GM18508 (cell line): ENCODE results near the gene LRP1.

Experiments
- ATAC-seq: cut with Tn5 transposase; IDR thresholded peaks from one replicate; pipeline ENCODE4 v1.9.1; 2021; ENCODE audit warnings: moderate number of reproducible peaks; ENCODE audit not compliant: insufficient read depth, unreplicated experiment

The LRP1 gene

DNA sequence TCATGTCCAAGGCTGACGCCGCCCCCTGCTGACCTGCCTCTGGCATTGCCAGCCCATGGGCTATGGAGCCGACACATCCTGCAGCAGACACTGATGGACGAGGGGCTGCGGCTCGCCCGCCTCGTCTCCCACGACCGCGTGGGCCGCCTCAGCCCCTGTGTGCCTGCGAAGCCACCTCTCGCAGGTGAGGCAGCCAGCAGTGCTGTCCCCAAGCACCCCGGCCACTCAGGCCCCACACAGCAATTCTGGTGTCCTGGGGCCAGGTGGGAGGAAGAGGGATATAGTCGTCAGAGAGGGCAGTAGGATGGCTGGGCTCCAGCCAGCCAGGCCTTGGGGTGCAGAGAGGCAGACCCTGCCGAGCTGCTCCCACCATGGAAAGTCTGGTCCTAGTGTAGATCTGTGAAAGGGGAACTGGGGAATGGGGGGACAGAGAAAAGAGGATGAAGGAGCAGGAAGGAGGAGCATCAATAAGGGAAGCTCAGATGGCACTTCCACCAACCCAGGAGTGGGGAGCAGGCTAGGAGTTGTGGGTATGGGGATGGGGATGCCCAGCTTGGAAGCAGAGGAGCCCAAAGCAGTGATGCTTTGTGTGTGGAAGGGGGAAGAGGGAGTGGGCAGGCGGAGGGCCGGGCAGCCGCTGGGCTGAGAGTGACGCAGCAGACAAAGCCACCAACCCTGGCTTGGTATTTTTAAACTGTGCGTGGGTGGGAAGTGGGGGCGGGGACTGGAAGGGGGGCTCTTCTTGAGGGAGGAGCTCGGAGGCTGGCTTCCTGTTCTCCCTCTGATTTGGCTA, 34.7 kb upstream of the LRP1 start:
- ATAC-seq = no peak

DNA sequence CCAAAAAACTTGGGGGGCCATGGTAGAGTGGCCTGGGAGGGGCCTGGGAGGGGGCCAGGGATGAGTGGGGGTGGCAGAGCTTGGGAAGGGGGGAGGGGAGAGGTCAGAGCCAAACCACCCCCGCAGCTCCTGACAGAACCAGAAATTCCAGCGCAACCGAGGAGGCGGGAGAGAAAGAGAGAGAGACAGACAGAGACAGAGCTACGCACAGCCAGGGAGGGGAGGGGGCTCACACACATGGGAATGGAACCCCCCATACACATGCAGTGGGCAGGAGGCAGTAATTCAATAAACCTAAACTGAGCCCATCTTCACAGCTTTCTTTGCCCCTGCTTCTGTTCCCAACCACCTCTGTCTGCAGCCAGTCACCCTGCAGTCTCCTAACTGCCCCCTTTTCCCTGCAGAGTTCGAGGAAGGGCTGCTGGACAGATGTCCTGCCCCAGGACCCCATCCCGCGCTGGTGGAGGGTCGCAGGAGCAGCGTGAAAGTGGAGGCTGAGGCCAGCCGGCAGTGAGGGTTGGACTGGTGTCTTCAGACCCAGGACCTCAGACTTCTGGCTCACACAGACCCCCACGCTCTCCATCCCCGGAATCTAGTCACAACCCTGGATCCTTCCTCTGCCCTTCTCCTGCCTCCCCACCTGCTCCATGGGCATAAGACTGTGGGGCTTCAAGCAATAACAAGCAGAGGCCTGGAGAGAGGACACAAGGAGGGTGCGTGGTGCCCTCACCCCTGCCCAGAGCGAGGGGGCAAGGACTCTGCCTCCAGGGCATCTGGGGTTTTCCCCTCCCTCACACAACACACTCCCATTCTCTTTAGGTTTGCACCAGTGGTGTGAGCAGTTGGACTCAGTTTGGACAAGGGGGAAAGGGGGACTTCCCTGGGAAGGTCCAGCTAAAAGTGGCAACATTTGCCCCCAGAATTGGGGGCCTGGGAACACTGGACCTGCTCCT, 33.8 kb upstream of the LRP1 start:
- ATAC-seq = no peak

DNA sequence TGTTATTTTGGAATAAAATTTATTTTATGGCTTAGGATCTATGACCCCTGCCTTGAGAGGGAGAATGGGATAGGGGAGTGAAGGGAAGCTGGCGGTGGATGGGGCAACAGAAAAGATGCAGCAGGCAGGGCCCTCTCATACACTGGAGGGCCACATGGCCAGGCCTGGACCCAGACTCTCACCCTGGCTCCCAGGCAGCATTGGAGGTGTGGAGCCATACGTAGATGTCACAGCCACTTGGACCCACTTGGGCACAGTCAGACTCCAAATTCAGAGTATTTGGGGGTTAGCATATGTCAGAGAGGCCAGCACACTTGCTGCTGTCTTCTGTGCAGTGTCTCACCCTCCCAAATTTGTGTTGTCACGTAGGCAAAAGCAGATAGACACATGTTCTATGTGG, 32.8 kb upstream of the LRP1 start:
- ATAC-seq = no peak

DNA sequence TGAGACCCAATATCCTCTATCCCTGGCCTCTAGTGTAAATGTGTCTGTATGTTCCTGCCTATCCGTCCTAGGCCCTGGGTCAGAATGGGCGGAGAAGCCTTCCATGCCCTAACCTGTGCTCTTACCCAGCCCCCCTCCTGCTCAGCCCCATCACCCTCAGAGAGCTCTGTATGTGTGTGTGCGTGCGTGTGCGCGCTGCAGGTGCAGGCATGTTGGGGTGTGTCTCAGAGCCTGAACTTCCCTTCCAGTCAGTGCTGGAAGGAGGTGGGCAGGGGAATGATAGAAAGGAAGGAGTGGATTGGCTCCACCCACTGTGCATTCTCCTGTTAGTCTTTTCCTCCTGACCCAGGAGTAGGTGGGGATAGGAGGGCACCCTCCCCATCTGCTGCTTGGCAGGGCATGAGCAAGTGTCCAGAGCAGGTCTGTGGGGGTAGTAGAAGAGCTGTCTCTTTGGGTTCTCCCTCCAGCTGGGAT, 32.1 kb upstream of the LRP1 start:
- no peak for ATAC-seq

DNA sequence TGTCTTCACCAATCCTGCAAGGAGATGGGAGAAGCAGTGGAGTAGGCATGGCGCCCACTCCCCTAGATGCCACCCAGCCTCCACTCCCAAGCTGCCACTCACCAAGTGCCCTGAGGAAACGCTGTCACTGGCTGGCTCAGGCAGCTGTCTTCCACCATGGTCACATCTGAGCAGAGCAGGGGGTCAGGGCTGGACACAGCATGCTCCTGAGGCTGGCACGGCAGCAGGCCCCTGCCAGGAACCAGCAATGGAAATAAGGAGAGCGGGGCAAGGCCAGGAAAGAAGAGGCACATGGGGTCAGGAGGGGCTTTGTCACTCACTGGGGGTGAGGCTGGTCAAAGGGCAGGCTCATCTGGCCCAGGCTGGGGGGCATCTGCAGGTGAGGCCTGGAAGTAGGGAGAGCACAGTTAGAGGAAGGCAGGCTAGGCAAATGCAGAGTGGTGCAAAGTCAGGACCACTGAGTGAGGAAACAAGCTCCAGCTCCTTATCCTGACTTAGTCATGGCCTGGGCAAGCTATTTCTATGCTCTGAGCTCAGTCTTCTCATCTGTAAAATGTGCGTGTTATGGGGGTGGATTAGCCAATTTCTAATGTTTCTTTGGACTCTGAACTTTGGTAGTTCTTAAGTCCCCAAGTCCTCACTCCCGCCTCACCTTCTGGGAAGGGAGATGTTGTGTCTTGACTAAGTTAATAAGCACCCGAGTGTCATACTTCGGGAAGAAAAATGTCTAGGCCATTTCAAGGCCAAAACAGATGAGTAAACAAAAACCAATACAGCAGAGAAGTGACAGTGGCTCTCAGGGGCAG, 31.3 kb upstream of the LRP1 start:
- no peak for ATAC-seq

DNA sequence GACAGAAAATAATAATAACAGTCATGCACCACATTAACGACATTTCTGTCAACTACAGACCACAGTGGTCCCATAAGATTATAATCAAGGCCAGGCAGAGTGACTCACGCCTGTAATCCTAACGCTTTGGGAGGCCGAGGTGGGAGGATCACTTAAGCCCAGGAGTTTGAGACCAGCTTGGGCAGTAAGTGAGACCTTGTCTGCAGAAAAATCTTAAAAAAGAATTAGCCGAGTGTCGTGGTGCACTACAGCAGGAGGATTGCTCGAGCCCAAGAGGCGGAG, 30.8 kb upstream of the LRP1 start:
- ATAC-seq = no peak

DNA sequence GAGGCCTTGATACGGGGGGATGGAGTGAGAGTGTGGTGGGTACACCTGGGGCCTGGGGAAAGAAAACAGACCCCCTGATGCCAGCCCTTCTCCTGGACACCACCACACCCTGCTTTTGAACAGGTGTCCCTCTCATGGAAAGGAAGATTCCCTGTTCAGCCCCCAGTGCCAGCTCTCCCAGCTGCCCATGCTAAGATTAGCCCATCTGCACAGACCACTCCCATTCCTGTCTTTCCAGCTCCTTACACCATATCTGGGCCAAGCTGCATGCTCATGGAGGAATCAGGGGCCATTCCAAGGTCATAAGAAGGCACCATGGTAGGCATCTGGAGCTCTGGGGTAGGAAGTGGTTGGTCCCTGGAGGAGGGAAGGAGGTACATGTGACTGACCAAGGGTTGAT, 29.7 kb upstream of the LRP1 start:
- no peak for ATAC-seq

DNA sequence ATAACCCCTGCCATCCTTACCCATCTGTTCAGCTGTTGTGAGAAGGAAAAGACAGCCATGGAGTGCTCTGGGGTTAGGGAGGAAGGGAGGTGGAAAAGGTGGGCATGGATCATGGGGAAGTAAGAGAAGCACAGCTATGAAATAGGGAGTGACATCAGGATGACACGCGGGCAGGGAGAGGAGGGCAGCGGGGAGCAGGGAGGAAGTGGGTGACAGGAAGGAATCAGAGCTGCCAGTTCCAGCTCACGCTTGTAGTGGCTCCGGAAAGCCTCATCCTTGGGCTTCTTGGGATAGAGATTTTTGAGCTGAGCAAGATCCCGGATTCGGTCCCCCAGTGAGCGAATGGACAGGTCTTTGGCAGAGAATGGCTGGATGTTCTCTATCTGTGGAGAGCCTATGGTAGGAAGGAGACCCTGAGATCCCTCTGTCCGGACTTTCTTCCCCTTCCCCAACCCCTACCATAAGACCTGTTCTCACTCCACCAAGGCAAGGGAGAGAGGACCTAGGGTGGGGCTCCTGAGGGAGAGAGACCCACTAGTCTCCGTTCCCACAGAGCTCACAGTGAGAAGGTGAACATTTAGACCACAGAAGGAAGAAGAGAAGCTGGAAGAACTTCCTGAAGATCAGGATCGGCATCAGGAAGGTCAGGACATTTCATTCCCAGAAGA, 29.1 kb upstream of the LRP1 start:
- ATAC-seq = no peak

DNA sequence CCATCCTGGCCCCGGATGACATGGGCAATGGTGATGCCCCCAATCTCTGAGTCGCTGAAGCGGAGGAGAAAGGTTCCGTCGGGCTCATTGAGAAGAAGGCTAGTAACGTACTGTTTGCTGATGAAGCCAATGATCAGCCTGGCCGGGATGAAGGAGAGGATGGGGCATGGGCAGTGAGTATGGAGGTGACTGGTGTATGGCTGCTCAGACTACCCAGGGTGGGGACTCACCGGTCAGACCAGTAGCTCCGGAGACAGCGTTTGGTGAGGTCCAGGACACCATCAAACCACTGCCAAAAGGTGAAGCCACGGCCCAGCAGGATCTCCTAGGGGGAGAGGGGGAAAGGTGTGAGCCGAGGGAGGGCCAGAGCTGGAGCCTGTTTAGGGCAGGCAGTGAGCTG, 28.5 kb upstream of the LRP1 start:
- ATAC-seq = no peak

DNA sequence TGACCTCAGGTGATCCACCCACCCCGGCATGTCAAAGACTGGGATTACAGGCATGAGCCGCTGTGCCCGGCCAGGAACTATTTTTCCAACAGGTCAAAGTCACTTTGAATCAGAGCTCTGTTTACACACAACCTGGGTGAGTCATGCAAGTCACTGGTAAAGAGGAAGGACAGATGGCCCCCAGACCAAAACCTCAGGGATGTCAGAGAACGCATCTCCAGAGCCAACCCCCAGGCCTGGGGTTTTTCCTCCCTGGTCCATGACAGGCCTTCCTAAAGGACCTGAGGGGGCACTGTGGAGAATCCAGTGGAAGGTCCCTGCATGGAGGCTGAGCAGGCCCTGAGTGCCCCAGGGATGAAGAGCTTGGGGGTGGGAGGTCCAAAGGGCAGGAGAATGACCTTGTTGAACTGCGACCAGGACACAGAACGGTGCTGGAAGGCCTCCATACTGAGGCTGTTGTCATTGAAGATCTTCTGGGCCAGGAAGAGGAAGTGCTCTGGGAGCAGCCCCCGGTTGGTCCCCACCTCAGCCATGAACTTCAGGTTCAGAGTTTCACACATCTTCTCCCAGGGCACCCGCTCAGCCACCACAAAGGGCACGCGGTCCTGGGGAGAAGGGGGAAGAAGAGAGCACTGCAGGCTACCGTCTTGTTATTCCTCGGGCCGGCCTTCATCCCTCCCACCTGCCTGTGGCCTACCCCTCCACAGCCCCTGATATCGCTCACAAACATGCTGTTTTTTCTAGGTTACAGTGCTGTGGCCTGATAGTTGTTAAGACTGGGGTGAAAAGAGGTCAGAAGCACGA, 26.2 kb upstream of the LRP1 start:
- ATAC-seq = no peak

DNA sequence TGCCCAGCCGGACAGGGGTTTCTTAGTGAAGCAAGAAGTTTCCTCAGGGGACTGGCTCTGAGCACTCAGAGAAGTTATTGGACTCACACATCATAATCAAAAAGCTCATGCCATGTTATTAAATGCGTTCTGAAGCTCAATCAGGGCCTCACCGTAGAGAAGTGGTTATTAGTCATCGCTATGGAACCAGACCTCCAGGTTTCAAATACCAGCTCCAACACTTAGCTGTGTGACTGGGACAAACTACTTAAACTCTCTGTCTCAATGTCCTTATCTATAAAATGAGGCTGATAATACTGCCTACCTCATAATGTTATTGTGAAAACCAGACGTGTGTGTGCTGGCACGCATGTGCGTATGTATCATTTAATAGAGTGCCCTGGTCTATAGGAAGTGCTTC, 24.4 kb upstream of the LRP1 start:
- no peak for ATAC-seq

DNA sequence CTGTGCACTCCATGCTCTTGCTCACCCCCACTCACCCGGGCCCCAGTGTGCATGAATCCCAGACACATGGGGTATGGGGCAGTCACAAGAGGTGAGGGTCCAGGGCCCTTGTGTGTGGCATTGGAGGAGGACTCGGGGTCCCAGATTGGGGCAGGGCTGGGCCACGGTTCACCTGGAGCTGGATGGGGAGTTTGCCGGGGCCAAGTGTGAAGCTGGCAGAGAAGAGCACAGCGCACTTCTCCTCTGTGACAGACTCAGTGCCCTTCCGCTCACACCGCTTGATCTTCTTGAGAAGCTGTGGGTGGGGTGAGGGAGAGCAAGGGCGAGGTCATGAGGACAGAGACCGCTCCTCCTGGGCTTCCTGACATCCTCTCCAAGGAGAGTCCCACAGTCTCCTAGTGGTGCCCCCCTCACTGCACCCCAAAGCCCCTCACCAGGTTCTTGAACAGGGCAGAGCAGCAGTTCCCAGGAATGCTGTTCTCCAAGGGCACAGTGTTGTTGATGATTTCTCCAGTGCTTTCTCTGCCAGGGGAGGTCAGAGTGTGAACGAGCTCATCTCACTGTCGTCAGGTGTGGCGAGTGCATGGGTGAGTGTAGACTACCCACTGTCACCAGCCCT, 23.9 kb upstream of the LRP1 start:
- no peak for ATAC-seq

DNA sequence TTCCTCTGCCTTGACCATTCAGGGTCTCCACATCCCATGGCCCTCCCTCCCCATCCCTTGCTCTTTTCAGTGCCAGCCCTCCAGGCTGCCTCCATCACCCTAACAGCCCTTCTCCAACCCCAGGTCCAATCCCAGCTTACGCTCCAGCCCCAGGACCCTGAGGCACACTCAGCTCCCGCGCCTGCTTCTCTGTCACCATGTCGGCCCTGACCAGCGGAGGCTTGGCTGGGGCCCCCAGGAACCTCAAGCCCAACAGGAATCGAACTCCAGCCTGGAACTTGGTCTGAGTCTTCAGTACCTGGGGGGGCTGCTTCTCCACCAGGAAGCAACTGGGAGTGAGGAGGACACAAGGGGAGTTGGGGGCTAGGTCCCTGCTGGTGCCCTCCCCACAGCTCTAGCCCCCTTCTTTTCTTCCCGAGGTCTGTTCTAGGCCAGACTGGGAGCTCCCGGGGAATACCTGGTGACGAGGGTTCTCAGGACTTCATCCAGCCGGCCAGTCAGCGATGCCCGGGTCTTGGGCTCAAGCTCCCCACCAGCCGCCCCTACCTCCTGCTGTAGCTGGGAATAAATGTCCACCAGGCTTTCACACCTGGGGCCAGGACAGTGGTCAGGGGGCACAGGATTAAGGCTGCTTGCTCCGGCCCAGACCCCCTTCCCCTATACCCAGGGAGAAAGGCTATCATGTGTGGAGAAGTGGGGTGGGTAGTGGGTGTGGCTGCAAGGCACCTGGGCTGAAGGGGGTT, 23.1 kb upstream of the LRP1 start:
- ATAC-seq = no peak

DNA sequence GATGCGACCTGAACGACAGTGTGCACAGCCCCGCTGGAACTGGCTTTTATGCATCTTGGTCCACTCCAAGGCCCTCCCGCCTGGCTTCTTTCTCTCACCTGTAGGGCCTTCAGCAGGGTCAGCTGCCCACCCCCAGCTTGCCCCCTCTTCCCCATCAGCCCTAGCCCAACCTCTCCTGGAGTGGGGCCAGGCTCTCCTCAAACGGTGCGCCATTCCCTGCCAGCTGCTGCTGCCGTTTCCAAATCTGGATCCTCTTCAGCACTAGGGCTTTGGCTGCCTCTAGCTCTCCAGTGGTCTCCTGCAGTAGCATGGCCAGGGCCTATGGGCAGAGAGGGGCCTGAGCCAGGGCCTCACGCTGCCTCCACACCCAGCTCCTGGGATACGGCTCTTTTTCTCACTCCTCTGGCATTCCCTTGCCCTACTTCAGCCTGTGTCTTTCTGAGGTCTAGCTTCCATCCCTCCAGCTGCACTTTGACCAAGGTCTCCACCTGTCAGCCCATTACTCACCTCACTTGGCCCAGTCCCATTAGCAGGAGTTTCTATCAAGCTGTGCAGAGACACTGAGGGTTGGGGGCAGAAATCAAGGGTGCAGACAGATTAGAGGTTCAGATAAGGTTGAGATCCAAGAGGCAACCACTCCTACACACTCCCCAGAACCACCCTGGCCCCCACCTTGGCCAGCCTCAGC, 22.1 kb upstream of the LRP1 start:
- no peak for ATAC-seq

DNA sequence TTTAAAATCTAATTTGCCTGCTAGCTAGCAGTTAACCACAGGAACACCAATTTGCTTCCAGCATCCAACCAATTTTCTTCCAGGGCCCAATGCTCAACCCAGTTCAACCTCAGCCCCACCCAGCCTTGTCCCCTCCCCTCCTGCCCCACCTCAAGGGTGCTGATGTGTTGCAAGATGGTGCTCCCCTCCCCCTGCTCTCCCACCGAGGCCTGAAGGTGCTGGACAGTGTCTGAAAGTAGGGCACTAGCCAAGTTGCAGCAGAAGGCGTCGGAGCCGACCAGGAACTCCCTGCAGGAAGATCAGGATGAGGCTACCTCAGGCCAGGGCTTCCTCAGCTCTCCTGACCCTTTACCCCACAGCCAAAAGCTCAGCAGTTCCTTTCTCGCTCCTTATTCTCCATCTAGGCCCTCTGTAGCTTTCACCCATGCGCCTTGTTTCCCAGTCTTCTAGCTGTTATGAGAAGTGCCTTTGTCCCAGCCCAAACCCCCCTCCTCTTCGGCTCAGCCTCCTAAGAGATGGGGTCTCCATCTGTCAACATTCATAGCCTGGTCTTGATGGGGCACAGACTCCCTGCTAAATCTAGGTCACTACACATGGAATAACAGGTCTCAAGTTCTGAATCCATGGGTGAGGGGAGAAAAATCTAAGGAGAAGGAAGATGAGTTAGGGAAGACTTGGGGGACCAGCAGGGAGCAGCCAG, 20.7 kb upstream of the LRP1 start:
- ATAC-seq = no peak

DNA sequence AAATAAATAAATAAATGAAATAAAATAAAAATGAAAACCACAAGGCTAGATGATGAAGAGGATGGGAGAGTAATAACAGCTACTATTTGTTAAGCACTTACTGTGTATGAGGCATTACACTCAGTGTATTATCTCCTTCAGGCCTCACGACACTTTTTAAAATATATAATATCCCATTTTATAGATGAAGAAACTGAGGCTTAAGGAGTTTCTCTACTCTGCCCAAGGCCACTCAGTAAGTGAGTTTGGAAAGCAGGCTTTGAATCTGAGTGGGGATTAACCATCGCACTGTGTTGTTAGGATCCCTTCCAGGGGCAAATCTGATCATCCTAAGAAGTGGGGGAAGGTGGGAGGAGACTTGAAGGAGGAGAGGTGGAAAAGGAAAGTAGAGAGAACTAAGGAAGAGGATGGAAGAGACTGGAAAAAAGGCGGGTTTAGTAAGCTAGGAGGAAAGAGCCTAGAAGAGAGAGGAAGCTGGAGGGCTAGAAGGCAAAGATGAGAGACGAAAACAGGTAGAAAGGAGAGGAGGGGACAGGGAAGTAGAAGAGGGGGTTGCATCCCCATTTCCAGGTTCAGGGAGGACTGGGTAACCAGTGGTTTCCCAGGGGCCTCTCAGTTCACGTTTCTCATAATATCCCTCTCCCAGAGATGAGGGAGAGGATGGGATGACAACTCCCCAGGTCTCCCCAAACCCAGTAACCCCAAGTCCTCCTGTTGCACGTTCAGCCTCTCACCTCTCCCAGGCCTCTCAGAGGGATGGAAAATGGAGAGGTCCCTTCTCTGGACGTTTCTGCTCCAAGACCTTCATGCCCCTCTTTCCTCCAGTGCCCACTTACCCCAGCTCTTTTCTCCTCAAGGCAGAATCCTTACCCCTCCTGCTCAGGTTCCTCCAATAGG, 18.8 kb upstream of the LRP1 start:
- no peak for ATAC-seq
